ENCODE data around the gene SAMD8. TPM values are rescaled to one million over a fixed set of nuclear protein-coding genes. Genes with fewer than 3 reads are reported as not detected.

Gene SAMD8
- total RNA-seq, 1 experiment from 2014 or later: 23.6 TPM

DNA sequence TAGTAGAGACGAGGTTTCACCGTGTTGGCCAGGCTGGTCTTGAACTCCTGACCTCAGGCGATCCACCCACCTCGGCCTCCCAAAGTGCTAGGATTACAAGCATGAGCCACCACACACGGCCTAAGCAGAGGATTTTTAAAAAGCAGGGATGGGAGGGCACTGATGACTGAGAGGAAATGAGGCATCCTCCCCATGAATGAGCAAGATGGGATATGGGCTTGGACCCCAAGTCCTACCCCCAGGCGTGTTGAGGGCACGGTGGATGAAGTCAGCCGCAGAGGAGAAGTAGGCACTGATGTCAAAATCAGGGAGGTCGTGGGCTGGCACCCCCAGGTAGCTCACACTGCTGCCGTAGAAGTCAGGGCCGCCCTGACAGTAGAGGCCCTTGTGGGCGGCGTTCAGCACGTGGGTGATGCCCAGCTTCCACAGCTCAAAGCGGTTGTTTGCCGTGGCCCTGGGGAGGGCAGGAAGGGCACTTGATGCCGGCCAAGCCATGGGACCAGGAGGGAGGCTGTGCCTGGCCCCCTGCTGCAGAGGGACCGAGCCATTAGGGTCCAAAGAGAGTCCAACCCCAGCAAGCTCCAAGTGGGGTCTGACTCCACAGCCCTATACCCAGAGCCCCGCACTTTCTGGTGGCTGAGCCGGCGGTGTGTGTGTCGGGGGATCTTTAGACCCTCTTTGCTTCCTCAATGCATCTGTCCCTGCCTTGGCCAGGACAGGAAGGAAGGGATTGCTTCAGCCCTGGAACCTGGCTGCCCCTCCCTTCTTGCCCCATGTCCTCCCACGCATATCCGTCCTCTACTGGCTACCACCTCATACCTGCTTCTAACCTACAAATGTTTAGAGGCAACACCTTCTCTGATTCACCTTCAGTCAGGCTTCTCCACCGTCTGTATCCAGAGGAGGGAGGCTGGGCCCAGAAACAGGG lies 3.4 kb upstream of the SAMD8 start:
- H3K27ac ChIP-seq (ENCODE audit: low read depth, low read length): peak overlapping the region; percentile 30; the same call in 1 of the 2 replicates
- no peaks in the 10 kb centered on the region for H3K9me3 ChIP-seq (ENCODE audit: control insufficient read depth in 1 of 2, insufficient read depth in 1 of 2, low read depth in 1 of 2, low read length in 2 of 2)
- ATAC-seq (no peak), DNase-seq (ENCODE audit: low read depth, low spot score) (peak; percentile 6)
- no TSS peak for BruUV-seq (replicated peaks)
- no peaks in the 10 kb centered on the region for H3K27me3 ChIP-seq (ENCODE audit: insufficient read depth, low read length)
- peaks cover 9 to 36% of the 10 kb centered on the region in 2 experiments; a peak in 3 of 4 replicates for H3K4me1 ChIP-seq (ENCODE audit: control insufficient read depth in 1 of 2, insufficient read depth in 2 of 2, low read length in 2 of 2)
- H3K4me3 ChIP-seq (replicated peaks in 1 of 2; ENCODE audit: low read depth in 1 of 2, low read length in 2 of 2): no peak overlapping the region
- H3K9ac ChIP-seq (ENCODE audit: low read length): peak overlapping the region; percentile 30; the same call in 1 of the 2 replicates
- no peak for TF ChIP-seq SP1 (IDR thresholded peaks at IDR 0.05; ENCODE audit: low read depth)
- TF ChIP-seq CEBPB (IDR thresholded peaks at IDR 0.05; ENCODE audit: low read depth): no peak
- peak; percentile 85 for TF ChIP-seq EGR1 (IDR thresholded peaks at IDR 0.05; ENCODE audit: low read depth)
- TF ChIP-seq EZH2 (IDR thresholded peaks at IDR 0.05): no peak
- TF ChIP-seq SRF (IDR thresholded peaks at IDR 0.05; ENCODE audit: low read depth): no peak
- H3K36me3 ChIP-seq (ENCODE audit: control insufficient read depth in 1 of 2, insufficient read depth in 2 of 2, low read length in 2 of 2): no peaks in the 10 kb centered on the region
- H3K4me2 ChIP-seq (ENCODE audit: low read length): peak overlapping the region; percentile 64
- ChIA-PET POLR2A (interaction anchor here (1.8 kb wide), 1 partner anchor 13 kb away, joined by 3 read pairs; no protein-coding TSS in a partner anchor), CTCF (interaction anchor here (1.0 to 2.0 kb wide), 2 partner anchors 10 to 127 kb away, joined by 4 read pairs; partner anchors contain the start of gene COMTD1), RAD21 (ENCODE audit: low non-redundant PET in 1 of 2, low total read pairs in 2 of 2, uncharacterized antibody in 2 of 2, unreplicated experiment in 2 of 2) (no interaction called here)
- H3K9me2 ChIP-seq (ENCODE audit: insufficient read depth): no peaks in the 10 kb centered on the region
- peaks cover 14% of the 10 kb centered on the region for H3K79me2 ChIP-seq (ENCODE audit: insufficient read depth, low read length)
- peak overlapping the region; percentile 87 for H2AFZ ChIP-seq (ENCODE audit: low read depth, low read length, poor library complexity, severe bottlenecking)
- intact Hi-C loops (cut with micrococcal nuclease): no loop called here
- H4K20me1 ChIP-seq (ENCODE audit: insufficient read depth): no peaks in the 10 kb centered on the region

DNA sequence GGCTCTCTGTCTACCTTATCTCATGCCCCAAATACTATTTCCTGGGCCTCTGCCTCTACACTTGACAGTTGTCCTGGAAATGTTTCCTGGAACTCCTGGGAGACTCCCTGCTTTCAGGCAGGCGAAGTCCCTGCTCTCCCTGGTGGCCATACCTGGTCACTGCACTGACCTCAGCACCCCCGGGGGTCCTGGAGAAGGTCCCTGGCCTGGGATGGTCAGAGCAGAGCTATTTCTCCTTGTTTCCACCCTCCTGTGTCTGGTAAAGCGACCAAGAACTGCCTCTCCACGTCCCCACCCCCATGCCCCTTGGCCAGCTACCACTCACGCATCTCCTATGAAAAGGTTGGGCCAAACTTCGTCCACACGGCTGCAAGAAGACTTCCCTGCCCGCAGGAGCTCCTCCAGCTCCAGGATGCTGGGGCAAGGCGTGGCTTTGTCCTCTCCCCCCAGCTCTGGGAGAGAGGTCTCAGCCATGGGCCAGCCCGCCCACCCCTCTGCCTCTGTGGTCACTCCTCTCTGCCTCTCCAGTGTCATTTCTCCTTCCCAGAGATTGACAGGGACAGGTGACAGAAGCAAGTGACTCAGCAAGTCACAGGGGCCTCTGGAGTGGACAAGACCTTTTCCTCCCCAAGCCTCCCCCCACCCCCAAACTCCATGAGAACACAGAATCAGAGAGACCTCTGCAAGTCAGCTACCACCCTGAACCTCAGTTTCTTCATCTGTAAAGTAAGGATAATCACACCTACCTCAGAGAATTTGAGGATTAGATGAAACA lies 2.6 kb upstream of the SAMD8 start:
- H3K36me3 ChIP-seq (ENCODE audit: control insufficient read depth in 1 of 2, insufficient read depth in 2 of 2, low read length in 2 of 2): no peaks in the 10 kb centered on the region
- POLR2A ChIA-PET: interaction anchor here (1.2 to 1.8 kb wide), 2 partner anchors 12 to 41 kb away, joined by 3 read pairs; no protein-coding TSS in a partner anchor
- CTCF ChIA-PET: interaction anchor here (0.6 to 2.0 kb wide), 3 partner anchors 11 to 126 kb away, joined by 3 to 4 read pairs (median 4); partner anchors contain the start of gene COMTD1
- H3K9me3 ChIP-seq (ENCODE audit: control insufficient read depth in 1 of 2, insufficient read depth in 1 of 2, low read depth in 1 of 2, low read length in 2 of 2): no peaks in the 10 kb centered on the region
- H3K27me3 ChIP-seq (ENCODE audit: insufficient read depth, low read length): no peaks in the 10 kb centered on the region
- peak overlapping the region; percentile 30; the same call in 1 of the 2 replicates for H3K9ac ChIP-seq (ENCODE audit: low read length)
- peak overlapping the region; percentile 64 for H3K4me2 ChIP-seq (ENCODE audit: low read length)
- peak; percentile 48 for ATAC-seq
- peak overlapping the region; percentile 30; the same call in 1 of the 2 replicates for H3K27ac ChIP-seq (ENCODE audit: low read depth, low read length)
- H3K79me2 ChIP-seq (ENCODE audit: insufficient read depth, low read length): peaks cover 23% of the 10 kb centered on the region
- H3K4me3 ChIP-seq (replicated peaks in 1 of 2; ENCODE audit: low read depth in 1 of 2, low read length in 2 of 2): no peak overlapping the region
- peaks cover 9 to 40% of the 10 kb centered on the region in 2 experiments; a peak in 3 of 4 replicates for H3K4me1 ChIP-seq (ENCODE audit: control insufficient read depth in 1 of 2, insufficient read depth in 2 of 2, low read length in 2 of 2)
- no peaks in the 10 kb centered on the region for H4K20me1 ChIP-seq (ENCODE audit: insufficient read depth)
- BruUV-seq (replicated peaks): no TSS peak
- intact Hi-C loops (cut with micrococcal nuclease): no loop called here
- H2AFZ ChIP-seq (ENCODE audit: low read depth, low read length, poor library complexity, severe bottlenecking): peak overlapping the region; percentile 87
- DNase-seq (ENCODE audit: low read depth, low spot score): peak; percentile 27
- RAD21 ChIA-PET (ENCODE audit: low non-redundant PET in 1 of 2, low total read pairs in 2 of 2, uncharacterized antibody in 2 of 2, unreplicated experiment in 2 of 2): interaction anchor here in 1 of 2 experiments (0.6 kb wide), 1 partner anchor 865 kb away, joined by 4 read pairs; no protein-coding TSS in a partner anchor
- TF ChIP-seq, protein P1, sequence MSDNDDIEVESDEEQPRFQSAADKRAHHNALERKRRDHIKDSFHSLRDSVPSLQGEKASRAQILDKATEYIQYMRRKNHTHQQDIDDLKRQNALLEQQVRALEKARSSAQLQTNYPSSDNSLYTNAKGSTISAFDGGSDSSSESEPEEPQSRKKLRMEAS (IDR thresholded peaks at IDR 0.05): no peak
- TF ChIP-seq CBX3 (IDR thresholded peaks at IDR 0.05; ENCODE audit: low read depth) (no peak), POLR2AphosphoS5 (IDR thresholded peaks at IDR 0.05; ENCODE audit: low read depth, low read length) (0 out of 2 replicates have a peak, but pooled peaks have one; percentile 30), YY1 (IDR thresholded peaks at IDR 0.05; ENCODE audit: extremely low read depth, insufficient replicate concordance, low read depth, low read length) (no peak), SRF (IDR thresholded peaks at IDR 0.05; ENCODE audit: low read depth) (no peak), RAD21 (IDR thresholded peaks at IDR 0.05; ENCODE audit: low read depth) (peak; percentile 63), FOSL1 (IDR thresholded peaks at IDR 0.05; ENCODE audit: low read depth) (no peak), CEBPB (IDR thresholded peaks at IDR 0.05; ENCODE audit: low read depth) (no peak)
- TF ChIP-seq, protein P2, sequence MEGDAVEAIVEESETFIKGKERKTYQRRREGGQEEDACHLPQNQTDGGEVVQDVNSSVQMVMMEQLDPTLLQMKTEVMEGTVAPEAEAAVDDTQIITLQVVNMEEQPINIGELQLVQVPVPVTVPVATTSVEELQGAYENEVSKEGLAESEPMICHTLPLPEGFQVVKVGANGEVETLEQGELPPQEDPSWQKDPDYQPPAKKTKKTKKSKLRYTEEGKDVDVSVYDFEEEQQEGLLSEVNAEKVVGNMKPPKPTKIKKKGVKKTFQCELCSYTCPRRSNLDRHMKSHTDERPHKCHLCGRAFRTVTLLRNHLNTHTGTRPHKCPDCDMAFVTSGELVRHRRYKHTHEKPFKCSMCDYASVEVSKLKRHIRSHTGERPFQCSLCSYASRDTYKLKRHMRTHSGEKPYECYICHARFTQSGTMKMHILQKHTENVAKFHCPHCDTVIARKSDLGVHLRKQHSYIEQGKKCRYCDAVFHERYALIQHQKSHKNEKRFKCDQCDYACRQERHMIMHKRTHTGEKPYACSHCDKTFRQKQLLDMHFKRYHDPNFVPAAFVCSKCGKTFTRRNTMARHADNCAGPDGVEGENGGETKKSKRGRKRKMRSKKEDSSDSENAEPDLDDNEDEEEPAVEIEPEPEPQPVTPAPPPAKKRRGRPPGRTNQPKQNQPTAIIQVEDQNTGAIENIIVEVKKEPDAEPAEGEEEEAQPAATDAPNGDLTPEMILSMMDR (IDR thresholded peaks at IDR 0.05 in 2 of 3, conservative IDR thresholded peaks at IDR 0.05 in 1 of 3; ENCODE audit: borderline replicate concordance in 1 of 3, insufficient read depth in 1 of 3, low read depth in 2 of 3, low read length in 2 of 3): peak; percentile 29 to 86 (median 80); a peak in 5 of 6 replicates
- no peaks in the 10 kb centered on the region for H3K9me2 ChIP-seq (ENCODE audit: insufficient read depth)

All from HCT116 (cell line).